Measurements from ENCODE around the gene TP53TG5.

- TF ChIP-seq CTCF (conservative IDR thresholded peaks at IDR 0.05; ENCODE audit: low read depth, low read length) = no peak
- TF ChIP-seq EZH2 (IDR thresholded peaks at IDR 0.05; ENCODE audit: low read length, unreplicated experiment) = no peak
- no peak for TF ChIP-seq EZH2phosphoT487 (IDR thresholded peaks at IDR 0.05; ENCODE audit: borderline replicate concordance, low read length)
These were observed 9.1 kb upstream of the TP53TG5 start for GRCh38 chr20:45387274-45387673.
